ENCODE measurements around the gene USP50. TPM values are rescaled to one million over a fixed set of nuclear protein-coding genes. Genes with fewer than 3 reads are reported as not detected.
A peak's percentile ranks its signal among the peaks of the same experiment; 100 is the strongest.

Gene USP50
- total and polyA plus RNA-seq, 2 donors (not counting 1 experiment from before 2014, with no cell fraction given) = 0.17 to 0.34 TPM

DNA sequence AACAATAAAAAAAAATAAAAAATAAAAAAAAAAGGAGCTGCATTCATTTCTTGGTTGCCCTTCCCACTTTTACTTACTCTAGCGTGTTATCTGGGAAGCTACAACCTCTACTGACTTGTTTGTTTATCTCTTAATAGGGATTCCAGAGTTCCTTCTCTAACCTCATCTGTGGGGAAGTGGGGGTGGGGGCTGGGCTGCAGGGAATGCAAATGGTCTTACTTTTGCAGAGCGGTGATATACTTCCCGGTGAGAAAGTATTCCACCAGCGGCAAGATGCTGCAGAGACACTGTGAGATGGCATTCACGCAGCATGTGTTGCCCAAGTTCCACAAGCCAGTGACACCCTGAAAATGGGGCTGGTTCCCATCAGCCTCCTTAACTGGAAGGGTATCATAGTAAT, 2.1 kb downstream of the USP50 start:
- Histone ChIP-seq H4K20me1 (ENCODE audit: control insufficient read depth, extremely low read depth, insufficient read depth, low read length) (no peaks in the 10 kb centered on the region), H3K9ac (ENCODE audit: insufficient read depth, low read length) (no peak overlapping the region), H3K27ac (ENCODE audit: insufficient read depth, low read length) (no peak overlapping the region), H2AFZ (ENCODE audit: low read length) (no peak overlapping the region), H3K27me3 (ENCODE audit: control insufficient read depth, insufficient read depth, low read length) (no peaks in the 10 kb centered on the region), H3K4me2 (ENCODE audit: extremely low read depth, insufficient read depth, low read length) (no peak overlapping the region), H3K79me2 (ENCODE audit: control insufficient read depth, insufficient read depth, low read length) (no peaks in the 10 kb centered on the region), H3K9me3 (ENCODE audit: control insufficient read depth, insufficient read depth, low read depth, low read length) (no peaks in the 10 kb centered on the region), H3K4me1 (ENCODE audit: control insufficient read depth, extremely low read depth, insufficient read depth, low read length) (no peaks in the 10 kb centered on the region), H3K4me3 (replicated peaks in 1 of 4; ENCODE audit: control extremely low read depth in 1 of 4, insufficient read depth in 1 of 4, low read depth in 3 of 4, low read length in 4 of 4) (no peak overlapping the region), H3K36me3 (ENCODE audit: control insufficient read depth, insufficient read depth, low read length) (no peaks in the 10 kb centered on the region)
- no peak for DNase-seq (ENCODE audit: low read depth in 2 of 2)
- no peak for TF ChIP-seq CTCF (conservative IDR thresholded peaks at IDR 0.05 in 1 of 2, IDR thresholded peaks at IDR 0.05 in 1 of 2; ENCODE audit: low read depth in 1 of 2, low read length in 2 of 2)
- no peak for TF ChIP-seq EZH2 (IDR thresholded peaks at IDR 0.05; ENCODE audit: low read length, missing control alignments)

DNA sequence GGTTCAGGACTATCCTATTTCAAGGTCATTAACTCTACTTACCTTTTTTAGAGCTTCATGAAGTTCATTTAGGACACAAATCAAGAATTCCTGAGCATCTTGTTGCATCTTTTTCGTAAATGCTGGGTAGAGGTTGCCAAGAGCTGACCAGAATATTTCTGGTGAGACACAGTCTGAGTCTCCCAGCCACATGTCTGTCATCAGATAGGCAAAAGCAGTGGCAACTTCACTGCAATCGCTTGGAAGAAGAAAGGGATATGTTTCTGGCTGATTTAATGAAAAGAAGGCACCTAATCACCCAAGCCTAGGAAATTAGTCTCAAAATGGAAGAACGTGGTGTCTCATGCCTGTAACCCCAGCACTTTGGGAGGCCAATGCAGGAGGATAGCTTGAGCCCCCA, 2.9 kb downstream of the USP50 start:
- H3K4me2 ChIP-seq (ENCODE audit: extremely low read depth, insufficient read depth, low read length) = no peak overlapping the region

GRCh38 chr15:50542887-50543210, 3.6 kb downstream of the USP50 start:
- Histone ChIP-seq H3K36me3 (ENCODE audit: control insufficient read depth, insufficient read depth, low read length) (no peaks in the 10 kb centered on the region), H3K27me3 (ENCODE audit: control insufficient read depth, insufficient read depth, low read length) (no peaks in the 10 kb centered on the region), H3K4me2 (ENCODE audit: extremely low read depth, insufficient read depth, low read length) (no peak overlapping the region), H3K27ac (ENCODE audit: insufficient read depth, low read length) (no peak overlapping the region), H2AFZ (ENCODE audit: low read length) (no peak overlapping the region), H3K4me1 (ENCODE audit: control insufficient read depth, extremely low read depth, insufficient read depth, low read length) (no peaks in the 10 kb centered on the region), H3K4me3 (replicated peaks in 1 of 4; ENCODE audit: control extremely low read depth in 1 of 4, insufficient read depth in 1 of 4, low read depth in 3 of 4, low read length in 4 of 4) (no peak overlapping the region), H3K9ac (ENCODE audit: insufficient read depth, low read length) (no peak overlapping the region), H3K9me3 (ENCODE audit: control insufficient read depth, insufficient read depth, low read depth, low read length) (no peaks in the 10 kb centered on the region), H4K20me1 (ENCODE audit: control insufficient read depth, extremely low read depth, insufficient read depth, low read length) (no peaks in the 10 kb centered on the region), H3K79me2 (ENCODE audit: control insufficient read depth, insufficient read depth, low read length) (no peaks in the 10 kb centered on the region)
- no peak for TF ChIP-seq EZH2 (IDR thresholded peaks at IDR 0.05; ENCODE audit: low read length, missing control alignments)
- peak in 1 of 2 donors; percentile 30 for DNase-seq (ENCODE audit: low read depth in 2 of 2)

More for the DNA sequence above, 2.9 kb downstream of the USP50 start:
- Histone ChIP-seq H4K20me1 (ENCODE audit: control insufficient read depth, extremely low read depth, insufficient read depth, low read length) (no peaks in the 10 kb centered on the region), H3K27ac (ENCODE audit: insufficient read depth, low read length) (no peak overlapping the region), H3K9me3 (ENCODE audit: control insufficient read depth, insufficient read depth, low read depth, low read length) (no peaks in the 10 kb centered on the region), H3K79me2 (ENCODE audit: control insufficient read depth, insufficient read depth, low read length) (no peaks in the 10 kb centered on the region), H2AFZ (ENCODE audit: low read length) (no peak overlapping the region), H3K4me1 (ENCODE audit: control insufficient read depth, extremely low read depth, insufficient read depth, low read length) (no peaks in the 10 kb centered on the region), H3K36me3 (ENCODE audit: control insufficient read depth, insufficient read depth, low read length) (no peaks in the 10 kb centered on the region), H3K9ac (ENCODE audit: insufficient read depth, low read length) (no peak overlapping the region), H3K27me3 (ENCODE audit: control insufficient read depth, insufficient read depth, low read length) (no peaks in the 10 kb centered on the region), H3K4me3 (replicated peaks in 1 of 4; ENCODE audit: control extremely low read depth in 1 of 4, insufficient read depth in 1 of 4, low read depth in 3 of 4, low read length in 4 of 4) (no peak overlapping the region)
- TF ChIP-seq EZH2 (IDR thresholded peaks at IDR 0.05; ENCODE audit: low read length, missing control alignments) (no peak), CTCF (conservative IDR thresholded peaks at IDR 0.05 in 1 of 2, IDR thresholded peaks at IDR 0.05 in 1 of 2; ENCODE audit: low read depth in 1 of 2, low read length in 2 of 2) (no peak)
- peak in 1 of 2 donors; percentile 25 for DNase-seq (ENCODE audit: low read depth in 2 of 2)
